Measurements from ENCODE around the gene AHNAK2. TPM values are rescaled to one million over a fixed set of nuclear protein-coding genes. Genes with fewer than 3 reads are reported as not detected.

The AHNAK2 gene
- total RNA-seq, 4 donors from 2014 or later, result 44.9 to 175 (median 71.7) TPM

DNA sequence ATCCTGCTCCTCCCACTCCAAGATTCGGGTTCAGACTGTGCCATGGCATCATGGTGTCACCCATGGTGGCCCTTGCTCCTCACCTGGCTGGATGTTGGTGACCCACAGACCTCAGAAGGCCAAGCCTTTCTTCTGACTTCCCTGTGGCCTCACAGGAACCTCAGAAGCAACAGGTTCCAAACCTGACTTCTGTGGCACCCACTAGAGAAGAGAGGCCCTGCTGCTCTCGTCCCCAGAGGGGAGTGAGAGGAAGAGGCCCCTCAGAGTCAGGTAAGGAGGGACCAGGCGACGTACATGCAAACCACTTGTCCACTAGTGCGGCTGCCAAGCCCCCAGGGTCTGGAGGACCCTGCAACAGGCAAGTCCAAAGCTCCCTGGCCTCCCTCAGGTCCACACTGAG is 17.9 kb upstream of the AHNAK2 start:
- Histone ChIP-seq H3K27ac (no peak overlapping the region), H3K9me3 (no peaks in the 10 kb centered on the region), H3K4me3 (no peak overlapping the region), H3K36me3 (no peaks in the 10 kb centered on the region), H3K4me1 (no peaks in the 10 kb centered on the region), H3K27me3 (no peaks in the 10 kb centered on the region)
- peak in 1 of 2 donors; percentile 8 for DNase-seq
- no peak for TF ChIP-seq POLR2A (IDR thresholded peaks at IDR 0.05)
- TF ChIP-seq, protein P1, sequence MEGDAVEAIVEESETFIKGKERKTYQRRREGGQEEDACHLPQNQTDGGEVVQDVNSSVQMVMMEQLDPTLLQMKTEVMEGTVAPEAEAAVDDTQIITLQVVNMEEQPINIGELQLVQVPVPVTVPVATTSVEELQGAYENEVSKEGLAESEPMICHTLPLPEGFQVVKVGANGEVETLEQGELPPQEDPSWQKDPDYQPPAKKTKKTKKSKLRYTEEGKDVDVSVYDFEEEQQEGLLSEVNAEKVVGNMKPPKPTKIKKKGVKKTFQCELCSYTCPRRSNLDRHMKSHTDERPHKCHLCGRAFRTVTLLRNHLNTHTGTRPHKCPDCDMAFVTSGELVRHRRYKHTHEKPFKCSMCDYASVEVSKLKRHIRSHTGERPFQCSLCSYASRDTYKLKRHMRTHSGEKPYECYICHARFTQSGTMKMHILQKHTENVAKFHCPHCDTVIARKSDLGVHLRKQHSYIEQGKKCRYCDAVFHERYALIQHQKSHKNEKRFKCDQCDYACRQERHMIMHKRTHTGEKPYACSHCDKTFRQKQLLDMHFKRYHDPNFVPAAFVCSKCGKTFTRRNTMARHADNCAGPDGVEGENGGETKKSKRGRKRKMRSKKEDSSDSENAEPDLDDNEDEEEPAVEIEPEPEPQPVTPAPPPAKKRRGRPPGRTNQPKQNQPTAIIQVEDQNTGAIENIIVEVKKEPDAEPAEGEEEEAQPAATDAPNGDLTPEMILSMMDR (IDR thresholded peaks at IDR 0.05), result no peak
- intact Hi-C loops (cut with DNase I; ENCODE audit: low total_unique reads), result no loop called here

DNA sequence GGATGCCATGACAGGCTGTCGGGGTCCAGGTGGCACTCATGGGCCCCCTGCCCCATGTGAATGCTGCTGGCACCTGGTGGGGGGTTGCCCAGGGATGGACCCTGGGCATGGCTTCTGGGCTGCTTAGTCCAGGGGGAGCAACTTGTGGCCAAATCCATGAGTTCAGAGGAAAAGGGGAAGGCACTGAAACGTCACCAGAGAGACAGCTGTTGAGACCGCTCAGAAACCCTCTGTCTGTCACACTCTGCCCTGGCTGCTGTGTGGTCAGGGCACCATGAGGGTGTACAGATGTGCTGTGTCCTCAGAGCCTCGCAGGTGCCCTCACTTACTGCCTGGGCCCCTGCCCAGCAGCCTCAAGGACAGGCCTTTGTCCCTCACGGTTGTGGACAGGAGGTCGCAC is 16.8 kb upstream of the AHNAK2 start:
- no peak for TF ChIP-seq POLR2A (IDR thresholded peaks at IDR 0.05)
- TF ChIP-seq, protein P1 (IDR thresholded peaks at IDR 0.05), result no peak
- peak in 1 of 2 donors; percentile 7 for DNase-seq
- Histone ChIP-seq H3K27me3 (no peaks in the 10 kb centered on the region), H3K36me3 (no peaks in the 10 kb centered on the region), H3K4me1 (no peaks in the 10 kb centered on the region), H3K4me3 (no peak overlapping the region), H3K27ac (no peak overlapping the region), H3K9me3 (no peaks in the 10 kb centered on the region)
- intact Hi-C loops (cut with DNase I; ENCODE audit: low total_unique reads), result no loop called here

DNA sequence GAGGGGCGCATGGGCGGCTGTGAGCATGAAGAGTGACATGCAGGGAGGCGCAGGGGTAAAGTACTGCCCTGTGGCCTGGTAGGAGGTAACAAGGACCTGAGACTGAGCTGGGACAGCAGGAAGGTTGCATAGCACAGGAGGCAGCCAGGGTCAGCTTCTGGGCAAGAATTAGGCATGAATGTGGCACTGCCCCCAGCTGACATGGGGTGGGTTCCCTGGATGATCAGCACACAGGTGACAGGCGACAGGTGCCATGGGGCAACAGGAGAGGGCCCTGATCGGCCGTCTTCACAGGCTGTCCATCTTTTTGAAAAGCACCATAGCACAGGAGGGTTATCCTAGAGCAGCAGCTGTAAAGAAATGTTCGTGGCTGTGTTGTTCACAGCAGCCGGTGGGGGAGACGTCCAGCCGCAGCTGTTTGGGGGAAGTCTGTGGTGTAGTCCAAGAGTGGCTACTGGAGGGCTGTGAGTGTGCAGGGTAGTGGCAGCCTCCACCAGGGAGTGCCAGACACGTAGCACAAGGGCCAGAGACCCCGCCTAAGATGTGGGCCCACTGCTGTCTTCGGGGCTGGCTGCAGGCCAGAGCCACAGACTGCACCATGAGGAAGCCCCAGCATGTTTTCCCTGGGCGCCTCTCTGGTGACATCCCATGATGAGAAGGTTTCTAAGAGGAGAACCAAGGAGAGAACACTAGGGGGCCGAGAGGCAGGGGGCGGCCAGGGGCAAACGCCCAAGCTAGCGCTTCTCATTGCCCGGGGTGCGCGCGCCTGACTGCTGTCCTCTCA is 15.8 kb upstream of the AHNAK2 start:
- TF ChIP-seq POLR2A (IDR thresholded peaks at IDR 0.05), result no peak
- TF ChIP-seq, protein P1 (IDR thresholded peaks at IDR 0.05), result no peak
- intact Hi-C loops (cut with DNase I; ENCODE audit: low total_unique reads), result no loop called here
- Histone ChIP-seq H3K27me3 (no peaks in the 10 kb centered on the region), H3K4me3 (no peak overlapping the region), H3K9me3 (no peaks in the 10 kb centered on the region), H3K36me3 (no peaks in the 10 kb centered on the region), H3K4me1 (no peaks in the 10 kb centered on the region), H3K27ac (no peak overlapping the region)
- DNase-seq, result peak in 1 of 2 donors; percentile 12

DNA sequence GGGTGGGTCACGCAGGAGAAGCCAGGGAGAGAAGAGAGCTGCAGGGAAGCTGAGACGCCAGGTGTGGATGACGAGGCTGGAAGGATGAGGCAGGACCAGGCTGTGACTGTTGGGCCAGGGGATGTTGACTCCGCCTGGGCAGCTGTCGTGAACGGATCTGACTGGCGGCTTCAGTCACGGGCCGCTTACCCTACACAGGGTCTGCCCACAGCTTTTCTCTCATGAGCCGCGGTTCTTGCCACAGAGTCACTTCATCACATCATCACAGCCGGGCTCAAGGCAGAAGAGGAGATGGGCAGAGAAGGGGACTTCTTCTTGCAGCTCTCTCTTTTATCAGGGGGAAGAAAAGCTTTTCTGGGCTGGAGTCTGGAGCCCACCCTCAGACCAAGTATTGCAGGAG is 15.1 kb upstream of the AHNAK2 start:
- Histone ChIP-seq H3K36me3 (no peaks in the 10 kb centered on the region), H3K9me3 (no peaks in the 10 kb centered on the region), H3K4me1 (no peaks in the 10 kb centered on the region), H3K27ac (no peak overlapping the region), H3K27me3 (no peaks in the 10 kb centered on the region), H3K4me3 (no peak overlapping the region)
- TF ChIP-seq, protein P1 (IDR thresholded peaks at IDR 0.05), result no peak
- no peak for TF ChIP-seq POLR2A (IDR thresholded peaks at IDR 0.05)
- intact Hi-C loops (cut with DNase I; ENCODE audit: low total_unique reads), result no loop called here
- no peak for DNase-seq

DNA sequence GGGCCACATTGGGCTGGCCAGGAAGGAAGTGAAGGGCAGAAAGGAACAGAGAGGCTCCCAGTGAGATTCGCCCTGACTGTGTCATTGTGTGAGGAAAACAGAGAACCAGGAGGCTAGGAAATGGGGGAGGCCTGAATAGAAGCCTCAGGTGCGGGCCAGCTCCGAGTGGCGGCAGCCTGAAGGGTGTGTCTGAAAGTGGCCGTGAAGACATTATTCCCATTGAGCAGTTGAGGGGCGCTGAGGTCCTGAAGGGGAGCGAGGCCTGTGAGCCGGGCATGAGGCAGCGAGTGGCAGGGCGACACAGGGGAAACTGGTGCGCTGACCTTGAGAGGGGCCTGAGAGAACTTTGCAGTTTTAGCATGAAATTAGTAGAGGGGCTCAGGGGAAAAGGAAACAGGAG is 14.3 kb upstream of the AHNAK2 start:
- DNase-seq, result no peak
- Histone ChIP-seq H3K27me3 (no peaks in the 10 kb centered on the region), H3K9me3 (no peaks in the 10 kb centered on the region), H3K4me1 (no peaks in the 10 kb centered on the region), H3K27ac (no peak overlapping the region), H3K4me3 (no peak overlapping the region), H3K36me3 (no peaks in the 10 kb centered on the region)
- intact Hi-C loops (cut with DNase I; ENCODE audit: low total_unique reads), result no loop called here
- TF ChIP-seq, protein P1 (IDR thresholded peaks at IDR 0.05), result no peak
- TF ChIP-seq POLR2A (IDR thresholded peaks at IDR 0.05), result no peak
